GM19328 (cell line): ENCODE data around the gene USP26.
"Not testable (repeated sequence)": the region's sequence is repeated elsewhere in the genome, so short reads cannot be mapped to it uniquely, and the experiment has no call there.

ENCODE experiments used
- ATAC-seq: cut with Tn5 transposase; IDR thresholded peaks from one replicate; pipeline ENCODE4 v1.9.1; 2021; ENCODE audit warnings: mild to moderate bottlenecking, moderate library complexity; ENCODE audit not compliant: unreplicated experiment

The USP26 gene

GRCh38 chrX:133044145-133044786, 52.6 kb downstream of the USP26 start:
- not testable (repeated sequence) for ATAC-seq

- no peak for ATAC-seq
Observed at GRCh38 chrX:133042260-133042659, 54.6 kb downstream of the USP26 start.

DNA sequence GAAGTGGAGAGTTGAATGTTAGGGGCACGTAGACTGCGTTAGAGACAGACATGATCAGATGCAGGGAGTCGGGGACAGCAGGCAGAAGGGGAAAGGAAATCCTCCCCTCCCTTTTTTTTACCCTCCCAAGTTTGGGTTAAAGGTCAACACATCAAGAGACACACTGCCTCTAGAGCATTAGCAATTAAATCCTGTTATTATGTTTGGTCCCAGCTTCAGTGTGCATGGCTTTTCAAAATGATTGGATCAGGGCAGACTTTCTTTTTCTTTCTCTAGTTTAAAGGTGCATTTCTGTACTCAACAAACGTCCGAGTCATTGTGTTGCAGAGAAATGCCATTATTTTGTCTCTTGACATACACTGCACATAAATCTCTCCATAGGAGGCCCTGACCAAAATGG, 63.9 kb downstream of the USP26 start:
- ATAC-seq = no peak

- no peak for ATAC-seq
Observed at GRCh38 chrX:133018229-133018628, 78.7 kb downstream of the USP26 start.

GRCh38 chrX:133007458-133007857, 89.5 kb downstream of the USP26 start:
- no peak for ATAC-seq

DNA sequence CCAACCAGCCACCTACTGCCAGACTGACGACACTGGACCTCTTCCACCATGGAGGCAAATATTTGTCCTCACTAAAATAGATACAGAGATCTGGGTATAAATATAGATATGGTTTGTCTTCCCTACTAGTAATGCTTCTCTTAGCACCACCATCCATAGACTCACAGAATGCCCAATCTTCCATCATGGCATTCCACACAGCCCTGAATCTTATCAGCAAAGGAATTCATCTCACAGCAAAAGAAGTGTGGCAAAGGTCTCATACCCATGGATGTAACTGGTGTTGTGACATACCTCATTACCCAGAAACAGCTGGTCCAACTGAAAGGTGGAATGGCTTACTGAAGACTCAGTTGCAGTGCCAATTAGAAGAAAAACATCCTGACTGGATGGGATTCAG, 91.3 kb downstream of the USP26 start:
- ATAC-seq = no peak

DNA sequence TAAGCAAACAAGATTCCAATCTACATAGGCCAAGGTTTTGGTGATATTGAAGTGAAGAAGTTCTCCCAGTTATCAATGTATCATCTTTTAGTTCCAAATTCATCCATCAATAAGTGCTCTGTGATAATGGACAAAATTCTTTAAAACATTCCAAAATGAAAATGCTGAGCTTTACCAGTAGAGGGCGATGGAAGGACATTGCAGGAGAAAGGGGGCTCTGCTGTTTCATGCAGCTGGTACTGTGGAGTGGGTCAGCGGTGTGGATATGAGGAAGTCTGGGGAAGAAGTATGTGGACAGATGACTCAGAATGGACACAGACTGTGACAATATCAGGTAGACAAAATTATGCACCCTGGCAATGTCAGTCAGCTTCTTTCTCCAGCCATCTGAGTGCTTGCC, 91.9 kb downstream of the USP26 start:
- no peak for ATAC-seq

DNA sequence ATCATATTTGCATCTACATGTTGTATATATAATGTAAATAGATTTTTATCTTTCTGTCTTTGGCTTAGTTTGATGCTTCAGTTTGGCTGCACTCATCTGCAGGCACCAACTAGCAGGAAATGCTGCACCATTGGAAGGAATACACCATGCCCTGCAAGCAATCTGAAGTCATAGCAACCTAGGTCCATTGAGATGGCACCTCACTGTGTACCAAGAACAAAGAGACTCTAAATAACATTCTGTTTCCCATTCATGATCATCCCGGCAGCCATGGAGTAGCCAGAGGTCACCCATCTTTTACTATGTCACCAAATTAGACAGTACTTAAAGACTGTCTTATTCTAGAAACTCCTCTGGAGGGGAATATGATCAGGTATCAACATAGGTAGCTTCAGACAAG, 97.7 kb downstream of the USP26 start:
- no peak for ATAC-seq

DNA sequence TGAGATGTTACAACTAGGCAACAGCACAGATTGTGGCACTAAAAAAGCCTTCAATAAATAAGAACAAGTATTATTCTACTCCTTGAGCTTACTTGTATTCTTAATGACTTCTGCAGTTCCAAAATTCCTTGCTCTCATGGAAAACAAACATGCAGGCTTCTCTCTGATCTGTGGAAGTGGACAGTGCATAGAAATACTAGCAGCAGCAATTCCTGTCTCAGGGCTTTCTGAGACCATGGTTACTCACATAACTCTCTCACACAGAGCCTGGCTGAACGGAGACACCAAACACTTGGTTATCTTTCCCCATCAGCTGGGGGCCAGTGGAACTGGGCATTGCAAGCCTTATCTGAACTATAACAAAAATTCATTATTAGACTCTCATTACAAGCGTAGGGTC, 106.1 kb downstream of the USP26 start:
- ATAC-seq = no peak

DNA sequence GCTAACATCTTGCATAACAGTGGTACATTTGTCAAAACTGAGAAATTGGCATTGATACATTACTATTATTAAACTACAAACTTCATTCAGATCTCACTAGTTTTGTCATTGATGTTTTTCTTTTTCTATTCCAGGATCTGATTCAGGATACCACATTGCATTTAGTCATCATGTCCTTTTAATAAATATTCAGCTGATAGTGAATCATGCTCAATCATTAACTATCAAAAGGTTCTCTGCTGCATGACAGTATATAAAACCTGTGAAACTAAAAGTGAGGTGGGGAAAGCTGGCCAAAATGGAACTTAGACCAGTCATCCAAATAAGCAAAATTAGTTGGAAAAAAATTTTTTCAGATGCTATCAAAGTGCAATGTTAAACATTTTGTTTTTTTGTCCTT, 110.4 kb downstream of the USP26 start:
- ATAC-seq = no peak

- no peak for ATAC-seq
Observed at GRCh38 chrX:132984058-132984650, 112.8 kb downstream of the USP26 start.

GRCh38 chrX:132983496-132983895, 113.4 kb downstream of the USP26 start:
- no peak for ATAC-seq

DNA sequence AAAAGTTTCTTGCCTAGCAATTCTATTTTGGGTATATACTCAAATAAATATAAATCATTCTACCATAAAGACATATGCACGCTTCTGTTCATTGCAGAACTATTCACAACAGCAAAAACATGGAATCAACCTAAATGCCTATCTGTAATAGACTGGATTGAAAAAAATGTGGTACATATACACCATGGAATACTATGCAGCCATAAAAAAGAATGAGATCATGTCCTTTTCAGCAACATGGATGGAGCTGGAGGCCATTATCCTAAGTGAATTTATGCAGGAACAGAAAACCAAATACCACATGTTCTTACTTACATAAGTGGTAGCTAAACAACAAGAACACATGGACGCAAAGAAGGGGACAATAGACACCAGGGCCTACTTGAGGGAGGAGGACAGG, 116.9 kb downstream of the USP26 start:
- ATAC-seq = not testable (repeated sequence)
